Measurements from ENCODE around the gene DMAC2. TPM values are rescaled to one million over a fixed set of nuclear protein-coding genes. Genes with fewer than 3 reads are reported as not detected.

The DMAC2 gene
- total and polyA plus RNA-seq, 2 donors (not counting 3 experiments of a cell fraction or from before 2014, with no cell fraction given): 65.4 to 137 TPM

- dilution Hi-C loops (cut with MboI; ENCODE audit: extremely low pct_ligation_motif_present, low sequenced_read_pairs) (no loop called here), intact Hi-C loops (cut with micrococcal nuclease) (no loop called here)
- Histone ChIP-seq H3K4me1 (ENCODE audit: control insufficient read depth, extremely low read depth, insufficient read depth, low read length) (peaks cover 12% of the 10 kb centered on the region), H3K4me3 (replicated peaks in 1 of 3; ENCODE audit: insufficient read depth in 1 of 3, low read depth in 1 of 3, low read length in 3 of 3) (no peak overlapping the region), H3K9me1 (replicated peaks; ENCODE audit: control insufficient read depth, extremely low read depth, insufficient read depth, low read length) (no peaks in the 10 kb centered on the region), H3K27ac (ENCODE audit: insufficient read depth, low read depth, low read length) (no peak overlapping the region), H4K20me1 (replicated peaks; ENCODE audit: control insufficient read depth, extremely low read depth, insufficient read depth, low read length) (no peaks in the 10 kb centered on the region), H3K27me3 (ENCODE audit: control insufficient read depth in 2 of 2, insufficient read depth in 2 of 2, low read length in 2 of 2) (no peaks in the 10 kb centered on the region), H3K9me3 (replicated peaks; ENCODE audit: control insufficient read depth, insufficient read depth, low read length) (no peaks in the 10 kb centered on the region), H3K4me2 (ENCODE audit: insufficient read depth, low read length) (no peak overlapping the region), H3K36me3 (ENCODE audit: control insufficient read depth in 2 of 2, extremely low read depth in 1 of 2, insufficient read depth in 2 of 2, low read length in 2 of 2) (peaks cover 0 to 17% of the 10 kb centered on the region in 2 experiments), H3K9ac (replicated peaks; ENCODE audit: extremely low read depth, insufficient read depth, low read length) (no peak overlapping the region), H3K79me2 (ENCODE audit: control insufficient read depth, insufficient read depth, low read length) (no peaks in the 10 kb centered on the region), H2AFZ (ENCODE audit: low read depth, low read length) (no peak overlapping the region)
- no peak for FAIRE-seq
- CTCF ChIA-PET: interaction anchor here (4.0 kb wide), 1 partner anchor 21 kb away, joined by 20 read pairs; no protein-coding TSS in a partner anchor
- BruUV-seq (replicated peaks): no TSS peak
- no peak for DNase-seq (ENCODE audit: low read depth, low spot score)
- POLR2A ChIA-PET: no interaction called here
- TF ChIP-seq CTCF (IDR thresholded peaks at IDR 0.05; ENCODE audit: extremely low read depth in 1 of 2, insufficient read depth in 1 of 2, low read depth in 1 of 2, low read length in 2 of 2) (no peak), POLR2AphosphoS5 (IDR thresholded peaks at IDR 0.05; ENCODE audit: insufficient read depth, low read depth, low read length) (no peak), JUN (IDR thresholded peaks at IDR 0.05; ENCODE audit: borderline replicate concordance, insufficient read depth, insufficient read length, low read depth) (no peak), MAX (IDR thresholded peaks at IDR 0.05; ENCODE audit: insufficient read depth, insufficient read length) (no peak), MYC (IDR thresholded peaks at IDR 0.05; ENCODE audit: low read depth, low read length) (no peak), EZH2 (IDR thresholded peaks at IDR 0.05; ENCODE audit: borderline replicate concordance, low read depth, low read length, severe bottlenecking) (no peak), GATA2 (IDR thresholded peaks at IDR 0.05; ENCODE audit: insufficient read depth, insufficient read length, low read depth, low read length) (no peak), POLR2A (IDR thresholded peaks at IDR 0.05; ENCODE audit: low read depth, low read length) (no peak), FOS (IDR thresholded peaks at IDR 0.05; ENCODE audit: borderline replicate concordance, insufficient read depth, low read length) (no peak)
Observed at GRCh38 chr19:41410336-41411054, 29.2 kb downstream of the DMAC2 start.

Measured in endothelial cell of umbilical vein (primary cell).